ENCODE measurements around the gene LDB3. TPM values are rescaled to one million over a fixed set of nuclear protein-coding genes. Genes with fewer than 3 reads are reported as not detected.

The LDB3 gene
- total and polyA plus RNA-seq, 9 of the 15 experiments (the other 6 are each of a cell fraction or from before 2014, with no cell fraction given) = 0.03 TPM; not detected in 8

DNA sequence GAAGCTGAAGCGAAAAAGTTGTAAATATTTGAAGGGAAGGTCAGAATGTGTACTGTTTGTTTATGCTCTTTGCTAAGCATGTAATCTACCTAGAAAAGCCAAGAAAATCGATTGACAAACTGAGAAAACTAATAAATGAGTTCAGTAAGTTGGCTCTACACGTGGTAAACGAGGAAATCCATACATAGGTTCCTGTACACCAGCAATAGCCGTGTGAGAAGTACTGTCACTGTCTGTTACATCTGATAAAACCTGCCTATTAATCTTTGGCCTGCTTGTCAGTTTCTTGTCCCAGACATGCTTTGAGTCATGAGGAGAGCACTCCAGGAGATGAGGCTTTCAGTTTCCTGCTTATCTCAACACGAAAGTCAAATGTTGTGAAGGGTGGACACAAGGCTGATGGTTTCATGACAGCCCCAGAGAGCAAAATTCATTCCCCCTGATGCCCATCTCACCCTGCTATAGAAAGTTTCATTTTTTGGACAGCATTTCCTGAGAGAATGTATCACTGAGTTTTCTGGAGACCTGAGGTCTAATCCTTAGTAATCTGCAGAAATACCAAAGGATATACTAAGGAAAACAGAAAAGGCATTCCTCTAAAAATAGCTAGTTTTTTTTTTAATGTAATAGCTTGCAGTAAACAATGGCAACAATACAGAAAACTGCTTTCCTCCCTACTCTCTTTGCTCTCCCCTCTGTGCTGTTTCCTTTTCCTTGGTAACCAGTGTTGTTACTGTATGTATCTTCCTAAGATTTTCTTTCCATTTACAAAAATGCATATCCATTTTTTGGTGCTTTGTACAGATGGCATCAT, 107.0 kb downstream of the LDB3 start:
- POLR2A ChIA-PET = interaction anchor here (0.7 kb wide), 1 partner anchor 18 kb away, joined by 5 read pairs; no protein-coding TSS in a partner anchor
- BruUV-seq (replicated peaks) = no TSS peak
- CTCF ChIA-PET (ENCODE audit: low intra/inter-chr PET ratio) = no interaction called here
- Histone ChIP-seq H3K9me3 (replicated peaks; ENCODE audit: control insufficient read depth, insufficient read depth, low read depth, low read length) (no peaks in the 10 kb centered on the region), H3K4me2 (ENCODE audit: insufficient read depth, low read length) (peak overlapping the region; percentile 61), H3K9ac (ENCODE audit: insufficient read depth in 1 of 2, low read depth in 2 of 2, low read length in 2 of 2) (peak overlapping the region; percentile 19 to 61; a peak in 3 of 4 replicates), H3K4me1 (replicated peaks in 1 of 2; ENCODE audit: control insufficient read depth in 2 of 2, insufficient read depth in 2 of 2, low read length in 2 of 2) (peaks cover 5 to 22% of the 10 kb centered on the region in 2 experiments; a peak in 4 of 5 replicates), H3K79me2 (ENCODE audit: control insufficient read depth, insufficient read depth, low read length) (peaks cover 68% of the 10 kb centered on the region), H3K36me3 (ENCODE audit: control insufficient read depth, insufficient read depth, low read length) (no peaks in the 10 kb centered on the region), H4K20me1 (replicated peaks; ENCODE audit: control insufficient read depth, insufficient read depth, low read length) (no peaks in the 10 kb centered on the region), H3K9me1 (ENCODE audit: control insufficient read depth, insufficient read depth, low read length) (no peaks in the 10 kb centered on the region), H2AFZ (ENCODE audit: low read depth, low read length) (peak overlapping the region; percentile 90), H3K4me3 (no peak overlapping the region), H3K27ac (ENCODE audit: extremely low read depth, low read depth, low read length) (peak overlapping the region; percentile 90), H3K27me3 (ENCODE audit: control insufficient read depth in 2 of 2, insufficient read depth in 2 of 2, low read length in 2 of 2) (no peaks in the 10 kb centered on the region)
- FAIRE-seq (peak; percentile 99), DNase-seq (ENCODE audit: extremely low read depth in 1 of 4, low spot score in 3 of 4) (peak; percentile 22 to 88 (median 54)), ATAC-seq (peak; percentile 90)
- WGBS (ENCODE audit: insufficient coverage, low coverage, missing lambda C conversion rate) = 2% methylated on average over 6 of the region's 6 CpGs
- in situ Hi-C loops (cut with MboI) = no loop called here
- intact Hi-C loops (cut with micrococcal nuclease) = no loop called here
- TF ChIP-seq, protein P1, sequence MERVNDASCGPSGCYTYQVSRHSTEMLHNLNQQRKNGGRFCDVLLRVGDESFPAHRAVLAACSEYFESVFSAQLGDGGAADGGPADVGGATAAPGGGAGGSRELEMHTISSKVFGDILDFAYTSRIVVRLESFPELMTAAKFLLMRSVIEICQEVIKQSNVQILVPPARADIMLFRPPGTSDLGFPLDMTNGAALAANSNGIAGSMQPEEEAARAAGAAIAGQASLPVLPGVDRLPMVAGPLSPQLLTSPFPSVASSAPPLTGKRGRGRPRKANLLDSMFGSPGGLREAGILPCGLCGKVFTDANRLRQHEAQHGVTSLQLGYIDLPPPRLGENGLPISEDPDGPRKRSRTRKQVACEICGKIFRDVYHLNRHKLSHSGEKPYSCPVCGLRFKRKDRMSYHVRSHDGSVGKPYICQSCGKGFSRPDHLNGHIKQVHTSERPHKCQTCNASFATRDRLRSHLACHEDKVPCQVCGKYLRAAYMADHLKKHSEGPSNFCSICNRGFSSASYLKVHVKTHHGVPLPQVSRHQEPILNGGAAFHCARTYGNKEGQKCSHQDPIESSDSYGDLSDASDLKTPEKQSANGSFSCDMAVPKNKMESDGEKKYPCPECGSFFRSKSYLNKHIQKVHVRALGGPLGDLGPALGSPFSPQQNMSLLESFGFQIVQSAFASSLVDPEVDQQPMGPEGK (CRISPR knock-in tag; IDR thresholded peaks at IDR 0.05; ENCODE audit: borderline replicate concordance) = no peak
- TF ChIP-seq, protein P2, sequence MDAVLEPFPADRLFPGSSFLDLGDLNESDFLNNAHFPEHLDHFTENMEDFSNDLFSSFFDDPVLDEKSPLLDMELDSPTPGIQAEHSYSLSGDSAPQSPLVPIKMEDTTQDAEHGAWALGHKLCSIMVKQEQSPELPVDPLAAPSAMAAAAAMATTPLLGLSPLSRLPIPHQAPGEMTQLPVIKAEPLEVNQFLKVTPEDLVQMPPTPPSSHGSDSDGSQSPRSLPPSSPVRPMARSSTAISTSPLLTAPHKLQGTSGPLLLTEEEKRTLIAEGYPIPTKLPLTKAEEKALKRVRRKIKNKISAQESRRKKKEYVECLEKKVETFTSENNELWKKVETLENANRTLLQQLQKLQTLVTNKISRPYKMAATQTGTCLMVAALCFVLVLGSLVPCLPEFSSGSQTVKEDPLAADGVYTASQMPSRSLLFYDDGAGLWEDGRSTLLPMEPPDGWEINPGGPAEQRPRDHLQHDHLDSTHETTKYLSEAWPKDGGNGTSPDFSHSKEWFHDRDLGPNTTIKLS (IDR thresholded peaks at IDR 0.05; ENCODE audit: borderline replicate concordance, low read depth) = peak; percentile 45; the same call in 1 of the 2 replicates
- TF ChIP-seq CBX3 (IDR thresholded peaks at IDR 0.05; ENCODE audit: borderline replicate concordance in 1 of 2, low read length in 2 of 2) (0 out of 3 replicates have a peak, but pooled peaks of 1 of the 2 experiments have one; percentile 33), CC2D1A (IDR thresholded peaks at IDR 0.05) (peak; percentile 33; the same call in 1 of the 2 replicates), MECOM (CRISPR knock-in tag; IDR thresholded peaks at IDR 0.05) (peak; percentile 98), GTF2F1 (IDR thresholded peaks at IDR 0.05; ENCODE audit: low read depth, low read length) (no peak), ARNT (IDR thresholded peaks at IDR 0.05) (peak in 1 of 2 experiments; percentile 32; a peak in 1 of 4 replicates)
- TF ChIP-seq, protein P3, sequence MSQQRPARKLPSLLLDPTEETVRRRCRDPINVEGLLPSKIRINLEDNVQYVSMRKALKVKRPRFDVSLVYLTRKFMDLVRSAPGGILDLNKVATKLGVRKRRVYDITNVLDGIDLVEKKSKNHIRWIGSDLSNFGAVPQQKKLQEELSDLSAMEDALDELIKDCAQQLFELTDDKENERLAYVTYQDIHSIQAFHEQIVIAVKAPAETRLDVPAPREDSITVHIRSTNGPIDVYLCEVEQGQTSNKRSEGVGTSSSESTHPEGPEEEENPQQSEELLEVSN (IDR thresholded peaks at IDR 0.05; ENCODE audit: borderline replicate concordance in 1 of 2, extremely low read depth in 1 of 2, insufficient read depth in 1 of 2, insufficient read length in 1 of 2, low read depth in 1 of 2, low read length in 1 of 2, poor library complexity in 1 of 2, severe bottlenecking in 1 of 2) = no peak
- TF ChIP-seq, protein P4, sequence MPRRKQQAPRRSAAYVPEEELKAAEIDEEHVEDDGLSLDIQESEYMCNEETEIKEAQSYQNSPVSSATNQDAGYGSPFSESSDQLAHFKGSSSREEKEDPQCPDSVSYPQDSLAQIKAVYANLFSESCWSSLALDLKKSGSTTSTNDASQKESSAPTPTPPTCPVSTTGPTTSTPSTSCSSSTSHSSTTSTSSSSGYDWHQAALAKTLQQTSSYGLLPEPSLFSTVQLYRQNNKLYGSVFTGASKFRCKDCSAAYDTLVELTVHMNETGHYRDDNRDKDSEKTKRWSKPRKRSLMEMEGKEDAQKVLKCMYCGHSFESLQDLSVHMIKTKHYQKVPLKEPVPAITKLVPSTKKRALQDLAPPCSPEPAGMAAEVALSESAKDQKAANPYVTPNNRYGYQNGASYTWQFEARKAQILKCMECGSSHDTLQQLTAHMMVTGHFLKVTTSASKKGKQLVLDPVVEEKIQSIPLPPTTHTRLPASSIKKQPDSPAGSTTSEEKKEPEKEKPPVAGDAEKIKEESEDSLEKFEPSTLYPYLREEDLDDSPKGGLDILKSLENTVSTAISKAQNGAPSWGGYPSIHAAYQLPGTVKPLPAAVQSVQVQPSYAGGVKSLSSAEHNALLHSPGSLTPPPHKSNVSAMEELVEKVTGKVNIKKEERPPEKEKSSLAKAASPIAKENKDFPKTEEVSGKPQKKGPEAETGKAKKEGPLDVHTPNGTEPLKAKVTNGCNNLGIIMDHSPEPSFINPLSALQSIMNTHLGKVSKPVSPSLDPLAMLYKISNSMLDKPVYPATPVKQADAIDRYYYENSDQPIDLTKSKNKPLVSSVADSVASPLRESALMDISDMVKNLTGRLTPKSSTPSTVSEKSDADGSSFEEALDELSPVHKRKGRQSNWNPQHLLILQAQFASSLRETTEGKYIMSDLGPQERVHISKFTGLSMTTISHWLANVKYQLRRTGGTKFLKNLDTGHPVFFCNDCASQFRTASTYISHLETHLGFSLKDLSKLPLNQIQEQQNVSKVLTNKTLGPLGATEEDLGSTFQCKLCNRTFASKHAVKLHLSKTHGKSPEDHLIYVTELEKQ (CRISPR knock-in tag; IDR thresholded peaks at IDR 0.05) = no peak
